DND-41 (cell line): ENCODE results near the gene CEBPG.

ENCODE experiments used
- ATAC-seq: fragments of 200-7000 bp; cut with Tn5 transposase; 3 replicates; pipeline ENCODE4 v1.9.1; 2021; ENCODE audit warnings: low read depth; ENCODE audit not compliant: insufficient read depth
- DNase-seq: peaks from one replicate; pipeline ENCODE4 v3.0.0-alpha.2; 2020
- H2AFZ ChIP-seq: 2 replicates; pipeline ENCODE4 v1.6.0; 2012; ENCODE audit warnings: low read depth, low read length
- H3K27ac ChIP-seq: 2 replicates; pipeline ENCODE4 v1.5.1; 2012; ENCODE audit warnings: low read length, inconsistent platforms
- H3K27me3 ChIP-seq: fragments of 200-600 bp; sonication (generic); 2 replicates; pipeline ENCODE4 v1.6.0; 2012; ENCODE audit warnings: low read length, mild to moderate bottlenecking, inconsistent platforms; ENCODE audit not compliant: insufficient read depth, poor library complexity
- H3K36me3 ChIP-seq: 2 replicates; pipeline ENCODE4 v1.5.1; 2012; ENCODE audit warnings: low read length, inconsistent platforms; ENCODE audit not compliant: insufficient read depth
- H3K4me1 ChIP-seq: 2 replicates; pipeline ENCODE4 v1.5.1; 2012; ENCODE audit warnings: mild to moderate bottlenecking, low read length; ENCODE audit not compliant: insufficient read depth
- H3K4me2 ChIP-seq: 2 replicates; pipeline ENCODE4 v1.6.0; 2012; ENCODE audit warnings: mild to moderate bottlenecking, moderate library complexity, low read length, inconsistent platforms; ENCODE audit not compliant: insufficient read depth
- H3K4me3 ChIP-seq, 2 experiments: fragments of 200-600 bp in 1 of 2; shearing (Covaris generic) in 1 of 2; 2 replicates each; pipeline ENCODE4 v1.5.1; 2012 to 2016; ENCODE audit warnings: inconsistent platforms in 2 of 2, low read length in 2 of 2, mild to moderate bottlenecking in 2 of 2, low read depth in 1 of 2, moderate library complexity in 1 of 2
- H3K79me2 ChIP-seq: 2 replicates; pipeline ENCODE4 v1.6.0; 2012; ENCODE audit warnings: low read length, inconsistent platforms; ENCODE audit not compliant: insufficient read depth
- H3K9ac ChIP-seq: 2 replicates; pipeline ENCODE4 v1.6.0; 2012; ENCODE audit warnings: low read depth, mild to moderate bottlenecking, inconsistent platforms, low read length, moderate library complexity
- H3K9me3 ChIP-seq: 2 replicates; pipeline ENCODE4 v1.5.1; 2012; ENCODE audit warnings: low read length, moderate library complexity, mild to moderate bottlenecking, inconsistent platforms; ENCODE audit not compliant: insufficient read depth, severe bottlenecking
- H4K20me1 ChIP-seq: 2 replicates; pipeline ENCODE4 v1.6.0; 2012; ENCODE audit warnings: low read length; ENCODE audit not compliant: insufficient read depth
- EZH2 ChIP-seq: IDR thresholded peaks from 3 replicates; pipeline ENCODE4 v1.6.1; 2012; ENCODE audit warnings: borderline replicate concordance, low read depth, mild to moderate bottlenecking, moderate library complexity, low read length, inconsistent platforms; ENCODE audit not compliant: severe bottlenecking
- TF ChIP-seq, protein P1 (sequence below): IDR thresholded peaks from 2 replicates; pipeline ENCODE4 v1.5.1; 2012; ENCODE audit warnings: borderline replicate concordance, low read length, moderate library complexity, mild to moderate bottlenecking; ENCODE audit not compliant: poor library complexity, severe bottlenecking; ENCODE audit errors: extremely low read depth

Gene CEBPG

DNA sequence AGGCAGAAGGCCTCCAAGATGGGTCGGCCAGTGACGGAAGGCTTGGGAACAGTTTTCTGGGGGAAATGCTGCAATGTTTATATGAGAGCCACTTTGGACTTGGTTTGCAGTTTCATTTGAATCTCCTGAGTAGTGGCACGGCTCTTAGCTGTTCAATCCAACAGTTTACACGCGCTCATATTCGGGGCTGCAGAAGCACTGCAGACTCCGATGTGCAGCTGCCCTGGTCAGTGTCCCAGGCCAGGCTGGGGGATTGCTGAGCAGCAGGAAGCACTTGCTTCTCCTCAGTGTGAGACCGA is 31.7 kb downstream of the CEBPG start:
- Histone ChIP-seq H3K27me3 (no peaks in the 10 kb centered on the region), H3K4me2 (no peak overlapping the region), H3K79me2 (no peaks in the 10 kb centered on the region), H3K36me3 (no peaks in the 10 kb centered on the region), H3K27ac (no peak overlapping the region), H3K9ac (no peak overlapping the region), H3K4me1 (no peaks in the 10 kb centered on the region), H3K4me3 (no peak overlapping the region), H4K20me1 (peaks cover 9% of the 10 kb centered on the region), H3K9me3 (no peaks in the 10 kb centered on the region), H2AFZ (no peak overlapping the region)
- DNase-seq = no peak
- TF ChIP-seq EZH2 = no peak
- TF ChIP-seq, protein P1, sequence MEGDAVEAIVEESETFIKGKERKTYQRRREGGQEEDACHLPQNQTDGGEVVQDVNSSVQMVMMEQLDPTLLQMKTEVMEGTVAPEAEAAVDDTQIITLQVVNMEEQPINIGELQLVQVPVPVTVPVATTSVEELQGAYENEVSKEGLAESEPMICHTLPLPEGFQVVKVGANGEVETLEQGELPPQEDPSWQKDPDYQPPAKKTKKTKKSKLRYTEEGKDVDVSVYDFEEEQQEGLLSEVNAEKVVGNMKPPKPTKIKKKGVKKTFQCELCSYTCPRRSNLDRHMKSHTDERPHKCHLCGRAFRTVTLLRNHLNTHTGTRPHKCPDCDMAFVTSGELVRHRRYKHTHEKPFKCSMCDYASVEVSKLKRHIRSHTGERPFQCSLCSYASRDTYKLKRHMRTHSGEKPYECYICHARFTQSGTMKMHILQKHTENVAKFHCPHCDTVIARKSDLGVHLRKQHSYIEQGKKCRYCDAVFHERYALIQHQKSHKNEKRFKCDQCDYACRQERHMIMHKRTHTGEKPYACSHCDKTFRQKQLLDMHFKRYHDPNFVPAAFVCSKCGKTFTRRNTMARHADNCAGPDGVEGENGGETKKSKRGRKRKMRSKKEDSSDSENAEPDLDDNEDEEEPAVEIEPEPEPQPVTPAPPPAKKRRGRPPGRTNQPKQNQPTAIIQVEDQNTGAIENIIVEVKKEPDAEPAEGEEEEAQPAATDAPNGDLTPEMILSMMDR = no peak
- ATAC-seq = no peak

DNA sequence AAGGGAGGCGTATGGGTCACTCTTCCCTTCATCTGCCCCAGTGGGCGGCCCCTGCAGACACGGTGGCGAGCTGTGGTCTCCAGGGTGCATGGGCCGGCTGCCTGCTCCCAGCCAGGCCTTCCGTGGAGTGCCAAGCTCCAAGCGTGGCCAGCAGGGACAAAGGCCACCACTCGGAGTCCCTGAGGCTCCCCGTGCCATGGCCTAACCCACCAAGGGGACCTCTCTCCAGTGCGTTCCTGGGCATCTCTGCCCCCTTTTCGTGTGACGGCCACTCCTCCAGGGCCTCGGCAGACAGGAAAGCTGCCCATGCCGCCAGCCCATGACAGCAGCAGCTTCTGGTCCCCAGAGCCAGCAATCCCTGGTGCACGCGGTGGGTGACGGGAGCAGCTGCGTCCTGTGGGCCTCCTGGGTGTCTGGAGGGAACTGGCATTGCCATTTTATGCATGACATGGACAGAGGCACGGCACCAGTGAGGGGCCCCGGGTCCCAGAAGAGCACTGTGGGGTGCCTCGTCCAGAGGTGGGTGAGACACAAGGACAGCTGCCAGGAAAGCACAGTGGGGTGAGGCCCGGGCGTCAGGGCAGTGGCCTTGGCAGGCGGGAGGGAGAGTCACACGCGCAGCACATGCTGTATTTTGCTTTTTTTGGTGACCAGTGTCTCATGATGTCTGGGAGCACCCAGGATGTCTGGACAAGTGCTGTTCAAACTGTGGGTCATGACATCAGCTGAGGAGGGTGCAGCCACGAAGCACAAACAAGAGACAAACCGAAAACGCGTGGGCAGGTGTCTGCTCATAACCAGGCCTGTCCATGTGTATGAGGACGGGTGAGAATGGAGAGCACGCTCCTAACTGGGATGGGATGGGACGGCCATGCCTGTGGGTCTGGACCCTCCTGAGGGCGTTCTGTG is 32.3 kb downstream of the CEBPG start:
- H3K79me2 ChIP-seq = no peaks in the 10 kb centered on the region
- H3K27ac ChIP-seq = no peak overlapping the region
- H3K27me3 ChIP-seq = no peaks in the 10 kb centered on the region
- no peak overlapping the region for H3K4me3 ChIP-seq
- H2AFZ ChIP-seq = no peak overlapping the region
- TF ChIP-seq, protein P1 = no peak
- no peak for TF ChIP-seq EZH2
- no peaks in the 10 kb centered on the region for H3K36me3 ChIP-seq
- H3K9ac ChIP-seq = no peak overlapping the region
- no peaks in the 10 kb centered on the region for H3K4me1 ChIP-seq
- no peak overlapping the region for H3K4me2 ChIP-seq
- DNase-seq = no peak
- ATAC-seq = no peak
- peaks cover 9% of the 10 kb centered on the region for H4K20me1 ChIP-seq
- no peaks in the 10 kb centered on the region for H3K9me3 ChIP-seq

DNA sequence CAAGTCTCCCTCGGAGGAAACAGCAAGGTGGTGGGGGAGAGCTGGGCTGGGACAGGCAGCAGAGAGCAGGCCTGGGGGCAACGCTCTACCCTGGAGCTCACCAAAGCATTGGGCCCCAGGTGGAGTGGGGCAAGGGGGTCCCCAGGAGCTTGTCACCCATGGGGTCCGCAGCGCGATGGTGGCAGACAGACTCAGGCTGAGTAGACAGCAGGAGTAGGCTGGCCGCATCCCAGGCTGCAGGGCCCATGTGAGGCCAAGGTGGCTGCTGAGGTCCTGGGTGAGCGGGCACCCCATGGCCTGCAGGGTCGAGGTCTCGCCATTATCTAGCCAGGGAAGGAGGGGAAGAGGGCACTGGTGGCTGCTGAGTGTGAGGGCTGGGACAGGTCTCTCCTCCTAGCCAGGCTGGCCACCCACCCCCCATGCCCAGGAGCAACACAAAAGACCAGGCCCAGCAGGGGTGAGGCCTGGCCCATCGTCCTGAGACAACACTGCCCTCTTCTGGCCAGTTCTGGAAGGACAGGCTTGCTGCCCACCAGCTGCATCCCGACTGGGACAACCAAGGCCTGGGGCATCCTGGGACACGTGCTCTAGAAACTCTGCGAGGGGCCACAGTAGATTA is 33.1 kb downstream of the CEBPG start:
- DNase-seq = peak; percentile 75
- no peak for TF ChIP-seq EZH2
- TF ChIP-seq, protein P1 = peak; percentile 95
- H2AFZ ChIP-seq = no peak overlapping the region
- H3K4me3 ChIP-seq = no peak overlapping the region
- no peaks in the 10 kb centered on the region for H3K4me1 ChIP-seq
- peak; percentile 87 for ATAC-seq
- H3K4me2 ChIP-seq = no peak overlapping the region
- H3K9ac ChIP-seq = no peak overlapping the region
- H3K9me3 ChIP-seq = no peaks in the 10 kb centered on the region
- no peaks in the 10 kb centered on the region for H3K27me3 ChIP-seq
- H3K79me2 ChIP-seq = no peaks in the 10 kb centered on the region
- no peaks in the 10 kb centered on the region for H3K36me3 ChIP-seq
- no peak overlapping the region for H3K27ac ChIP-seq
- H4K20me1 ChIP-seq = peaks cover 9% of the 10 kb centered on the region
